Measurements from ENCODE around the gene NTHL1. TPM values are rescaled to one million over a fixed set of nuclear protein-coding genes. Genes with fewer than 3 reads are reported as not detected.

The NTHL1 gene
- 32.8 and 43.2 TPM in 2 replicates for total RNA-seq

GRCh38 chr16:2047330-2048115 is at the start of gene NTHL1, which contains the start of gene TSC2:
TSS of gene NTHL1 (minus strand) at chr16:2047834. CDS start at chr16:2047823, 11 bp downstream.
TSS of gene TSC2 (plus strand) at chr16:2047985. CDS start at chr16:2048616, 631 bp downstream.

GRCh38 chr16:2026461-2027023 is 21.1 kb downstream of the NTHL1 start, which contains the start of gene NHERF2:
TSS of gene NHERF2 (plus strand) at chr16:2026902. CDS start at chr16:2027006, 104 bp downstream.

GRCh38 chr16:2019518-2019920 is 28.1 kb downstream of the NTHL1 start, which contains the start of gene NPW:
TSS of gene NPW (plus strand) at chr16:2019785.

GRCh38 chr16:2009791-2010510 is 37.7 kb downstream of the NTHL1 start, which contains the start of gene ZNF598:
TSS of gene ZNF598 (minus strand) at chr16:2009821.

Other genes starting within 250 kb of the NTHL1 start
- 76.1 and 79.8 TPM in 2 replicates for gene HAGH, start 221.0 kb downstream of the NTHL1 start, total RNA-seq
- 70.2 and 86.2 TPM in 2 replicates for gene FAHD1, start 220.6 kb downstream of the NTHL1 start, total RNA-seq
- not detected in 2 replicates for gene MEIOB, start 175.7 kb downstream of the NTHL1 start, total RNA-seq
- 1.4 and 2.7 TPM in 2 replicates for gene HS3ST6, start 129.4 kb downstream of the NTHL1 start, total RNA-seq
- 6.7 and 11.7 TPM in 2 replicates for gene MSRB1, start 104.6 kb downstream of the NTHL1 start, total RNA-seq
- gene RPL3L, start 93.1 kb downstream of the NTHL1 start, total RNA-seq: 0.35 and 0.46 TPM in 2 replicates
- 279 and 343 TPM in 2 replicates for gene NDUFB10, start 88.3 kb downstream of the NTHL1 start, total RNA-seq
- 3,748 and 4,325 TPM in 2 replicates for gene RPS2, start 83.0 kb downstream of the NTHL1 start, total RNA-seq
- gene RNF151, start 81.0 kb downstream of the NTHL1 start, total RNA-seq: not detected in 2 replicates
- gene TBL3, start 75.8 kb downstream of the NTHL1 start, total RNA-seq: 114 and 119 TPM in 2 replicates
- 1.1 and 2.2 TPM in 2 replicates for gene NOXO1, start 66.4 kb downstream of the NTHL1 start, total RNA-seq
- 20.3 and 22.9 TPM in 2 replicates for gene GFER, start 63.6 kb downstream of the NTHL1 start, total RNA-seq
- gene SYNGR3, start 57.9 kb downstream of the NTHL1 start, total RNA-seq: 2.1 and 5.4 TPM in 2 replicates
- gene ZNF598, start 38.0 kb downstream of the NTHL1 start, total RNA-seq: 52.9 and 61.7 TPM in 2 replicates
- gene NPW, start 28.0 kb downstream of the NTHL1 start, total RNA-seq: 3.6 and 4.0 TPM in 2 replicates
- gene NHERF2, start 20.9 kb downstream of the NTHL1 start, total RNA-seq: 24.8 and 25.5 TPM in 2 replicates
- 33.8 and 35.0 TPM in 2 replicates for gene TSC2, start 151 bp upstream of the NTHL1 start, total RNA-seq
- 43.3 and 71.5 TPM in 2 replicates for gene PKD1, start 88.1 kb upstream of the NTHL1 start, total RNA-seq
- gene RAB26, start 100.8 kb upstream of the NTHL1 start, total RNA-seq: 0.49 and 5.0 TPM in 2 replicates
- gene TRAF7, start 107.9 kb upstream of the NTHL1 start, total RNA-seq: 58.2 and 65.4 TPM in 2 replicates
- 0.42 and 0.46 TPM in 2 replicates for gene CASKIN1, start 148.8 kb upstream of the NTHL1 start, total RNA-seq
- 68.9 and 81.9 TPM in 2 replicates for gene MLST8, start 157.6 kb upstream of the NTHL1 start, total RNA-seq
- 2.5 and 3.5 TPM in 2 replicates for gene BRICD5, start 163.0 kb upstream of the NTHL1 start, total RNA-seq
- gene PGP, start 167.0 kb upstream of the NTHL1 start, total RNA-seq: 21.9 and 26.8 TPM in 2 replicates
- 23.9 and 26.2 TPM in 2 replicates for gene E4F1, start 175.8 kb upstream of the NTHL1 start, total RNA-seq
- 0.19 and 0.21 TPM in 2 replicates for gene DNASE1L2, start 188.6 kb upstream of the NTHL1 start, total RNA-seq
- gene ECI1, start 203.8 kb upstream of the NTHL1 start, total RNA-seq: 36.0 and 39.4 TPM in 2 replicates
- 178 and 219 TPM in 2 replicates for gene RNPS1, start 220.3 kb upstream of the NTHL1 start, total RNA-seq

Data from airway epithelial cell (primary cell).